Measurements from ENCODE around the gene INF2.

The INF2 gene

GRCh38 chr14:104700747-104701217 is 11.4 kb downstream of the INF2 start:
- no peak overlapping the region for H3K4me3 ChIP-seq (replicated peaks in 1 of 2; ENCODE audit: low read depth in 2 of 2, low read length in 2 of 2)
- DNase-seq (ENCODE audit: low read depth in 2 of 2): no peak
- TF ChIP-seq CTCF (IDR thresholded peaks at IDR 0.05; ENCODE audit: low read depth, low read length): no peak

GRCh38 chr14:104701383-104702076 is 12.1 kb downstream of the INF2 start:
- TF ChIP-seq CTCF (IDR thresholded peaks at IDR 0.05; ENCODE audit: low read depth, low read length): no peak
- H3K4me3 ChIP-seq (replicated peaks in 1 of 2; ENCODE audit: low read depth in 2 of 2, low read length in 2 of 2): no peak overlapping the region
- no peak for DNase-seq (ENCODE audit: low read depth in 2 of 2)

- DNase-seq (ENCODE audit: low read depth in 2 of 2): no peak
- no peak for TF ChIP-seq CTCF (IDR thresholded peaks at IDR 0.05; ENCODE audit: low read depth, low read length)
- H3K4me3 ChIP-seq (replicated peaks in 1 of 2; ENCODE audit: low read depth in 2 of 2, low read length in 2 of 2): no peak overlapping the region
Measured at GRCh38 chr14:104702106-104702505, 12.7 kb downstream of the INF2 start.

- no peak for DNase-seq (ENCODE audit: low read depth in 2 of 2)
- no peak overlapping the region for H3K4me3 ChIP-seq (replicated peaks in 1 of 2; ENCODE audit: low read depth in 2 of 2, low read length in 2 of 2)
- no peak for TF ChIP-seq CTCF (IDR thresholded peaks at IDR 0.05; ENCODE audit: low read depth, low read length)
Measured at GRCh38 chr14:104702673-104703072, 13.3 kb downstream of the INF2 start.

GRCh38 chr14:104703269-104703668 is 13.9 kb downstream of the INF2 start:
- H3K4me3 ChIP-seq (replicated peaks in 1 of 2; ENCODE audit: low read depth in 2 of 2, low read length in 2 of 2): no peak overlapping the region
- DNase-seq (ENCODE audit: low read depth in 2 of 2): no peak
- TF ChIP-seq CTCF (IDR thresholded peaks at IDR 0.05; ENCODE audit: low read depth, low read length): no peak

GRCh38 chr14:104704252-104704651 is 14.8 kb downstream of the INF2 start:
- no peak for DNase-seq (ENCODE audit: low read depth in 2 of 2)
- H3K4me3 ChIP-seq (replicated peaks in 1 of 2; ENCODE audit: low read depth in 2 of 2, low read length in 2 of 2): no peak overlapping the region
- TF ChIP-seq CTCF (IDR thresholded peaks at IDR 0.05; ENCODE audit: low read depth, low read length): no peak

All from cardiac fibroblast (primary cell).